HG02884 (cell line): ENCODE measurements around the gene PHLDB2.

Experiments
- ATAC-seq: cut with Tn5 transposase; IDR thresholded peaks from one replicate; pipeline ENCODE4 v1.9.1; 2021; ENCODE audit warnings: mild to moderate bottlenecking, moderate library complexity; ENCODE audit not compliant: unreplicated experiment

The PHLDB2 gene

DNA sequence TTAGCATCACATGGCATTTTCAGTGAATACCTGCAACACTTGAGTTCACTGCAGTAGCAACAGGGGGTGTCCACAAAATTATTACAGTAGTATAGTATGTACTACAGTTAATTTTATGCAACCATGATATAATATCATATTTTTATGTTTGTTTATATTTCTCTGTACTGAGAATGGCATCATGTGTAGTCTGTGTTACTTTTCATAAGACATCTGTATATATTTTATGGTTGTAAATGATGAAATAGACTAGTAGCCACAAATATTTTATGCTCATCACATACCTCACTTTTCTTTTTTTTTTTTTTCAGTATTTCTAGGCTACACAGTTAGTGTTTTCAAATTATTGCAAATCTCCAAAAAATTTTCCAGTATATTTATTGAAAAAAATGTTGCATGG is 22.4 kb downstream of the PHLDB2 start:
- ATAC-seq: no peak

DNA sequence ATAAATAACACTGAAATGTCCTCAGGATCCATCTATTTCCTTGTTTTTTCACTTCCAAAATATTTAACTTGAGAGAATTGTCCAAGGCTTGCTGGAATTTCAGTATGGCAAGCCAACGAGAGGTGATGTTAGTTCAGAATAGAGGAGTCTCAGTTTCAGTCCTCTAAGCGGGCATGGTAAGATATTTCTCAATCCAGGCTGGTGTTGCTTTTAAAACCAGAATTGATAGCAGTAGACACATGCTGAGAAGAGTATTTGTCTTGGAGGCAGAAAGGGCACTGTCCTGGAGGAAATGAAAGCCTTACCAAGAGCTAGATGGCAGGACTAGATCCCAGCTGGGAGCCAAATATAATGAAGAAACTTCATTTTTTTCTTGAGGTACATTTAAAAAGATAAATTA is 23.1 kb downstream of the PHLDB2 start:
- no peak for ATAC-seq

GRCh38 chr3:111882799-111883198 is 23.7 kb downstream of the PHLDB2 start:
- peak; percentile 100 for ATAC-seq

GRCh38 chr3:111884411-111885018 is 25.4 kb downstream of the PHLDB2 start:
- ATAC-seq: no peak

- ATAC-seq: no peak
Observed at GRCh38 chr3:111885578-111885977, 26.5 kb downstream of the PHLDB2 start.

GRCh38 chr3:111890051-111890580 is 31.1 kb downstream of the PHLDB2 start:
- no peak for ATAC-seq

GRCh38 chr3:111892070-111892469 is 33.0 kb downstream of the PHLDB2 start:
- ATAC-seq: no peak

- ATAC-seq: no peak
Observed at GRCh38 chr3:111895071-111895470, 36.0 kb downstream of the PHLDB2 start.

DNA sequence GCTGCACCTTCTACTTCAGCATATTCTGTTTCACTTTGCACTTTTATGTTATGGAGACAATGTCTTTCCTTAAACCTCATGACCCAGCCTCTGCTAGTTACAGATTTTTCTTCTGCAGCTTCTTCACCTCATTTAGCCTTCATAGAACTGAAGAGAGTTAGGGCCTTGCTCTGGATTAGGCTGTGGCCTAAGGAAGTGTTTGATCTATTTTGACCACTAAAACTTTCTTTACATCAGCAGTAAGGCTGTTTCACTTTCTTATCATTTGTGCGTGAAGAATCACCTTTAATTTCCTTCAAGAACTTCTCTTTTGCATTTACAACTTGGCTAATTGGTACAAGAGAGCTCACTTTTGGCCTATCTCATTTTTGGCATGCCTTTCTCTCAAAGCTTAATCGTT is 40.9 kb downstream of the PHLDB2 start:
- ATAC-seq: no peak

GRCh38 chr3:111901637-111902036 is 42.6 kb downstream of the PHLDB2 start:
- ATAC-seq: no peak

GRCh38 chr3:111902534-111902933 is 43.5 kb downstream of the PHLDB2 start:
- no peak for ATAC-seq

DNA sequence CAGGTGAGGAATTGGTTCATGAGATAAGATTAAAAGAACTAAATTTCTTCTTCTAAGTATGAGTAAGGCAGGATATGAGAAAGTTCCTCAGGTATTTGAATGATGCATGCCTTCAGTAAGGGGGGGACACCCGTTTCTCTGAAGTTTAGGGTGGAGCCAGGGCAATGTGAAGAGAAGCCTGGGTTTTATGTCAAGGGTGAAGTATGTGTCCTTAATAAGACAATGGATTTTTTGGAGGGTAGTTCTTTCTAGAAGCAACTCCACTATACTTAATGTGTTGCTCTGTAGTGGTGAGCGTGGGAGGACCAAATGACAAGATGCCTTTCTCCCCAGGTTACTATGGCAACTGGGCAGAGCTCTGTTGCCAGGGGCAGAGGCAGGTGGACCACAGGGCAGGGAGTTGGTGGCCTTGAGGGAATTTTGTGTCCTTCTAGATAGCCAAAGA is 44.0 kb downstream of the PHLDB2 start:
- ATAC-seq: no peak

DNA sequence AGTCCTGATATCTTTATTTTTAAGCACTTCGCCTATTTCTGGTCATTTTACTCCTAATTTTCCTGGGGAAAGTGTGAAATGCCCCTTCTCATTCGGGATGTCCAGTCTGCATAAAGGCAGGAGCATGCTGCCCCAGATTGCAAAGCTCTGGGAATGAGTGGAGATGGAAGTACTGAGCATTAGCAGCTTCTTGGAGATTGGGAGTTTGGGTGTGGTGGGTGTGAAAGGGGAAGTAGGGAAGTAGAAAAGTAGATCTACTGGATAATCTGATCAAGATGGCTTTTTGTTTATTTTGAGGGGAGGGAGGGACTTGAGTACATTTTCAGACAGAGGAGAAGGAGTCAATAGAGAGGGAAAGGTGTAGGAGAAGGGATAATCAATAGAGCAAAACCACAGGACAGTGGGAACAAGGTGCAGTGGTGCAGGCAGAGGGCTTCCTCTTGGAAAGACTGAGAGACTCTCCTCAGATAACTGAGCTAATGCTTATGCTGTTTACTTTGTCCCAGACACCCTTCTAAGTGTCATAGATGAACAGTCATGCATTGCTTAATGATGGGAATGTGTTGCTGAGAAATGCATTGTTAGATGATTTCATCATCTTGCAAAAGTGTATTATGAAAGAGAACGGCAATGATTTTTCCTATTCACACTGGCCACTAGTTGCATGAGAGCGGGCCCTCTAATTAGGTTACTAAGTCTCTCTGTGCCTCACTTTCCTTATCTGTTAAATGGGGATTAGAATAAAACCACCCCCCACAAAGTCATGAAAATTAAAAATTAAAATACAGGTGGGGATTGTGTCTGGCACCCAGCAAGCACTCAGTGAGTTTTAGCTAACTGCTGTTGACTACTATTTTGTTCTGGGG is 45.5 kb downstream of the PHLDB2 start:
- ATAC-seq: no peak

GRCh38 chr3:111906656-111907055 is 47.6 kb downstream of the PHLDB2 start:
- ATAC-seq: no peak

DNA sequence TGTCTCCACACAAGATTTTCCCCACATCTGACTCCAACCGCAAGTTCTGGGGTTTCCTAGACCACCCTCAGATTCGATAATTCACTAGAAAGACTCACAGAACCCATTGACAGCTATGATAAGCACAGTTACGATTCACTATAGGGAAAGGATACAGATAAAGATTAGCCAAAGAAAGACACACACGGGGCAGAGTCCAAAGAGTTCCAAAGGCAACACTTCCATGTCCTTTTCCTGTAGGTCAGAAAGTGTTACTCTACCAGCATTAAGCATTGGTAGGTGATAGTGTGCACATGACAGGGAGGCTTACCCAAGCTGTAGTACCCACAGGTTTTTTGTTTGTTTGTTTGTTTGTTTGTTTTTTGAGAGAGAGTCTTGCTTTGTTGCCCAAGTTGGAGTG is 48.1 kb downstream of the PHLDB2 start:
- ATAC-seq: no peak

- ATAC-seq: no peak
Observed at GRCh38 chr3:111910806-111911205, 51.7 kb downstream of the PHLDB2 start.

DNA sequence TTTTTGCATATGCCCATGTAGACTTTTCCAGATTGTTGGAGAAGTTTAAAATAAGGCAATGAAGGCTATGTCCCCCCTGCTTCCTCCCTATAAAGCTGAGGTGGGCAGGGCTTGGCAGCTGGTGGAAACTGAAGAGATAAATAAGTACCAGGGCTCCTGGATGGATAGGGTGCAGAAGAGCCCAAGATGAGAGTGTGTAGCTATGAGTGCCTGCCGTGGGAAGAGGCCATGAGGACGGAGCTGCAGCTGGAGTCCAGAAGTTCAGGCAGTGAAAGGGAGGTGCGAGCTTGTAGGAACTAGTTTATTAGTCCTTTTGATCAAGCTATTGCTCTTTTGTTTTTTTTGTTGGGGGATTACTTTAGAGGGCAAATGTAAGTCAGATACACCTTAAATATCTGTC is 52.4 kb downstream of the PHLDB2 start:
- no peak for ATAC-seq

- no peak for ATAC-seq
Observed at GRCh38 chr3:111913163-111913763, 54.2 kb downstream of the PHLDB2 start.

DNA sequence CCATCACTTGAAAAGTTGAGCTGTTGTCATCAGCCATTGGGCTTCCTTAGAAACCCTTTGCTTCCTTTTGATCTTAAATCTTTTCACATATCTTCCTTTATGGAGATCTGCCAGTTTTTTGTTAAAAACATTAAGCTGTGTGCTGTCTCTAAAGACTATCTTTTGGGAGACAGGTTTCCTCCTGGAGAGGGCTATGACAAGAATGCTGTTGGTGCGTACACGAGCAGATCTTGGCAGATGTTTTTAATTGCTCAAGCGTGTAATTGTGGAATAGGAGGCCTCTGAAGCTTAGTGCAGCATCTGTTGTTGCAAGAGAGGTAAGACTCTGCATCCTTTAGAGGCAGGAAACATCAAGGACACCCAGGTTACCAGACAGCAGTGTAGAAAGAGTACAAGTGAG is 56.8 kb downstream of the PHLDB2 start:
- ATAC-seq: no peak

GRCh38 chr3:111917300-111917699 is 58.2 kb downstream of the PHLDB2 start:
- no peak for ATAC-seq

DNA sequence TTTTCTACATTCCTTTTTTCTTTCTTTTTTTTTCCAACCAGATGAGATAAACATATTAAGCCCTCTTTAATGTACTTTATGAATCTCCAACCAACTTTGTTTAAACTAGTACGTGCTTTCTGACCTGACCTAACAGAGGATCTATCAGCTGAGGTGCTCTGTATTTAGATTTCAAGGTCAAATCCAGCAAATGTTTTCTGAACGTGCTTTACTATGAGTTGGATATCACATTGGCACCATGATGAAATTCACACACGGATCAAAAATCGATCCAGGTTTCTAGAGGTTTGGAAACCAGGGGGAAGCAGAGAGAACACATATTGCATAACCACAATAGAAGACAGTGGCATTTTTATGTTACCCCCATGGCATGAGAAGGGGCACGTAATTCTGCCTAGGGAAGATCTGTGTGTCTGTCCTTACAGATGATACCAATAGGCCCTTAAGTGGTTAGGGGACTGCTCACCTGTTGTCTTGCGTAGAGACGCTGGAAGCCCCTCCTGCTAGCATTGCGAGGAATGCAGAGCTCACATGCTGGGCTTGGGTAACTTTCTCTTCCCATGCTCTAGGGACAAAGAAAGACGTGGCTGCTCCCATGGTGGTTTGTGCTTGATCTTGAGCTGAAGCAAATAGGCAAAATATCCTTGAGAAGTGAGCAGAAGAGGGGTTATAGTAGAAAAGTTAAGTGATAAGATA is 60.5 kb downstream of the PHLDB2 start:
- no peak for ATAC-seq
